Activated CD8-positive, alpha-beta memory T cell treated with anti-CD3 and anti-CD28 coated beads for 4 hours (primary cell): ENCODE data around the gene EGFL7.
"Not testable (repeated sequence)": the region's sequence is repeated elsewhere in the genome, so short reads cannot be mapped to it uniquely, and the experiment has no call there.

Source experiments
- DNase-seq, 2 donors: peaks; one replicate each; pipeline ENCODE4 v3.0.0-alpha.2; 2020; ENCODE audit warnings: low read depth in 2 of 2

Gene EGFL7

DNA sequence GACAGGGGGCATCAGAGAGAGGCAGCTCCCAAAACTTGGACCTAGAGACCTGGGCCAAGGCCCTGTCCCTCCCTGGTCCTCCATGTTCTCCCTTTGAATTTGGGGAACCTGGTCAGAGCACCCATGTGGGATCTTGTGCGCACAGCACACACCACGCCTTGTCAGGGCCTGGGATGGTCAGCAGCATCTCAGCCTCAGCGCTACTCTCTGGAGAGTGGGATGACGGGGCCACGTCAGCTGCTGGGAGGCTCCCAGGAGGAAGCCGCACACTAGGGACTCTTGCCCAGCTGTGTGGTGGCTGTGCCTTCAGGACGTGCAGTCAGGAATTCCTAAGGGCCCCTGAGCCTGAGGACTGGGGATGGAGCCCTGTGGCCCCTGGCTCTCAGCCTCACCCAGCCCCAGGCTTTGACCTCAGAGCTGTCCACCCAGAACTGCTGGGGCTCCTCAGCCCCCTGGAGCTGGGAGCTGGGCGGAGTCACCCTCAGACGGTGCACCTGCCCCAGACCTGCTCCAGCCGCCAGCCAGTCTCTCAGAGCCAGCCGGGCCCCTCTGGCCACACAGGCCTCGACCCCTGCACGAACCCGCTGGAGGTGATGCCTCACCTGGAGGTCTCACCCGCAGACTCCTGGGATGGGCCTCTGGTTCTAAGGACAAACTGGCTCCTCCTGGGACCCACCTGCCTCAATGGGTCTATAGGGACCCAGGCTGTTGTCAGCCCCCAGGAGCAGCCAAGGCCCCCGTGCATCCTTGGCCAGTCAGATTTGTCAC, 38.3 kb upstream of the EGFL7 start:
- DNase-seq, result no peak

- DNase-seq, result no peak
Observed at GRCh38 chr9:136625101-136626065, 37.3 kb upstream of the EGFL7 start.

GRCh38 chr9:136626066-136626725, 36.5 kb upstream of the EGFL7 start:
- DNase-seq, result no peak

- DNase-seq, result no peak
Observed at GRCh38 chr9:136626740-136627642, 35.7 kb upstream of the EGFL7 start.

DNA sequence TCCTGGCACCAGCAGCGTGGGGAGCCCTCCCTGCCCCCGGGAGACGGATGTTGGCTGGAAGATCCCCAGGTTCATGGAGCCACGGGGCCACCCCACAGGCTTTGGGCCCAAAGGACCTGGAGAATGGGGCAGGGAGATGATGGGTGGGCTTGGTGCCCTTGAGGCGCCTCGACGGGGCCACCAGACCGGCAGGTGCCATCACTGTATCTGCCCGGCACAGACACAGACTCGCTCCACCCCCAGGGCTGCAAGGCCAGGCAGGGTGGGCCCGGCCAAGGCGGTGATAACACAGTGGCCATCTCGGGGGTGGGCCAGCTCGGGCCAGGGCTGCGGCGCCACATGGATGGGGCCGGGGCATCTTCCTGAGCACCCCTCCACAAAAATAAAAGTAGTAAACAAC, 35.0 kb upstream of the EGFL7 start:
- DNase-seq, result no peak

GRCh38 chr9:136628268-136628667, 34.4 kb upstream of the EGFL7 start:
- no peak for DNase-seq

DNA sequence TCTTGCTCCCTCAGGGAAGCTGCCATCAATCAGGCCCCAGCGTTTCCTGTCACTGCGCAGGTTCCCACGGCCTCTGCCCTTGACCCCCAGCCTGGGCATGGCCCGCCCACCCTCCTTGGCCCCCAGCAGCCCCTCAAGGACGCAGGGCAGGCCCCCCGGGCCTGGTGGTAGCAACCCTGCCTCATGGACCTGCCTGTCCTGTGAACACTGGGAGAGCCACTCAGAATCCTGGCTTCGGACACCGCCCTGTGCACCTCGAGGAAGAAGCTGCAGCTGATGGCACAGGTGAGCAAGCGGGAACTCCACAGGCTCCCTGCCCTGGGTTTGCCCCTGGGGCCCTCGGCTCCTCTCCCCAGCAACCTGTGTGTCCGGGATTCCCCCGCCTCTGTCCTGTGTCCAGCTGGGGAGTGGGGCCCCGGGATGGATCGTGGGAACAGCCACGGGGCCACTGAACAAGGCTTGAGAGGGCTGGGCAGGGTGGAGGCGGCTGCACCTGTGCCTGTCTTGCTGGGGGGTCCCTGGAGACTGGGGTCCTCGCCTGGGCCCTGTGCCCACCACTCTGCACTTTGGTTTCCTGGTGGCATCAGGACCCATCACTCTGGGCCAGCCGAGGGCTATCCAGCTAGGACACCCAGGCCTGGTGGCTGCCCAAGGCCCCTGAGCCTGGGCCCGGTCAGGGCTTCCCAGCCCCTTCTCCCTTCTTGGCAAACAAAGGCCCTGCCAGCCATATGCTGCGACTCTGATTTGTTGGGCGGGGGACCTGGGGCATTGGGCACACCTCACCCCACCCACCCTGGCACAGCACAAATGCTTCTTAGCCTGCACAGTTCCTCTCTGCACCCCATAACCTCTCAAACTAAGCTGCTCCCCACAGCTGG, 33.5 kb upstream of the EGFL7 start:
- no peak for DNase-seq

GRCh38 chr9:136629879-136630661, 32.6 kb upstream of the EGFL7 start:
- peak in 1 of 2 donors; percentile 38 for DNase-seq

DNA sequence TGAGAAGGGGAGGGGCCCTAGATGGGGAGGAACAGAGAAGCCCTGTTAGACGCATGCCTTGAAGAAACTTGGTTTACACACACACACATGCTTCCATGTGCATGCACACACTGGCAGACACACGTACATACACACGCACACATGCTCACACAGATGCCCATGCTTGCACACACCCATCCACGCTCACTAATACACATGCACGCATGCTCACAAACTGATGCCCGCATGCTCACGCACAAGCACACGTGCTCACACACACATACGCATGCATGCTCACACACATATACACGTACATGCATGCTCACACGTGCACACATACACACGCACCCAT, 32.1 kb upstream of the EGFL7 start:
- no peak for DNase-seq

DNA sequence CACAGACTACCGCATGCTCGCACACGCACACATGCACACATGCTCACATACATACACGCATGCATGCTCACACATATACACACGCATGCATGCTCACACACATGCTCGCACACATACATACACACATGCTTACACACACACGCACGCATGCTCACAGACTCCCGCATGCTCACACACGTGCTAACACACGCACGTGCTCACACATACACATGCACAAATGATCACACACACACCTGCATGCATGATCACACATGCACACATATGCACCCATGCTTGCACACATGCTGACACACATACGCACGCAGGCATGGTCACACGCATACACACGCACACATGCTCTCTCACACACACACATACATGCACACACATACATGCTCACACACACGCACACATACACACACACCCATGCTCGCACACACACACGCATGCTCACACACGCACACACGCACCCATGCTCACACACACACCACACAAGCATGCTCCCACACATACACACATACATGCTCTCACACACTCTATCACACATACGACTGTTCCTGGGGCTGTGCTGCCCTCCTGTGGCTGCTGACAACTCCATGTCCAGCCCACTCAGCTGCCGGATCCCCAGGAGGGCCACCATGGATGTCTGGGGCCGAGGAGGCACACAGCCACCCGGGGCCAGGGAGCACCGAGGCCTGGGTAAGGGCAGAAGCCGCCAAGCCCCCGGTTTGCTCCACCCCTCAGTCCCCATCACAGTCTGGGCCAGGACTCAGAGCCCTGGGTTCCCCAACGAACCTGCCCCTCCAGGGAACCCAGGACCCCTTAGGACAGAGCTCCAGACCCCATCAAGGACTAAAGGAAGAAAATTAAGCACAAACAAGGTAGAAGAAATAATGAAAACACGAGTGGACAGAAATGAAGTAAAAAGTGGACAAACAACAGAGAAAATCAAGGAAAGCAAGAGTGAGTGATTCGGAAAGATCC, 31.4 kb upstream of the EGFL7 start:
- peak; percentile 48 to 49 for DNase-seq

DNA sequence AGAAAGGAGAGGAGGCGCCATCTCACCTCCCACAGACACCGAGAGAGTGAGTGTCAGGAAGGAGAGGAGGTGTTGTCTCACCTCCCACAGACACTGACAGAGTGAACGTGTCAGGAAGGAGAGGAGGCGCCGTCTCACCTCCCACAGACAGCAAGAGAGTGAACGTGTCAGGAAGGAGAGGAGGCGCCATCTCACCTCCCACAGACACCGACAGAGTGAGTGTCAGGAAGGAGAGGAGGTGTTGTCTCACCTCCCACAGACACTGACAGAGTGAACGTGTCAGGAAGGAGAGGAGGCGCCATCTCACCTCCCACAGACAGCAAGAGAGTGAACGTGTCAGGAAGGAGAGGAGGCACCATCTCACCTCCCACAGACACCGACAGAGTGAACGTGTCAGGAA, 30.6 kb upstream of the EGFL7 start:
- peak in 1 of 2 donors; percentile 31 for DNase-seq

GRCh38 chr9:136632491-136633106, 30.1 kb upstream of the EGFL7 start:
- DNase-seq, result not testable (repeated sequence)

- no peak for DNase-seq
Observed at GRCh38 chr9:136634904-136635303, 27.8 kb upstream of the EGFL7 start.

- DNase-seq, result no peak
Observed at GRCh38 chr9:136640171-136641111, 22.3 kb upstream of the EGFL7 start.

- DNase-seq, result no peak
Observed at GRCh38 chr9:136642439-136642921, 20.2 kb upstream of the EGFL7 start.

- DNase-seq, result no peak
Observed at GRCh38 chr9:136643596-136644342, 18.9 kb upstream of the EGFL7 start.
